SKM-1 (cell line): ENCODE measurements around the gene CAMTA1.

Experiments used
- DNase-seq: peaks from one replicate; lab custom pipeline; 2025; ENCODE audit not compliant: unreplicated experiment; lab: John Stamatoyannopoulos, UW

CAMTA1 gene

DNA sequence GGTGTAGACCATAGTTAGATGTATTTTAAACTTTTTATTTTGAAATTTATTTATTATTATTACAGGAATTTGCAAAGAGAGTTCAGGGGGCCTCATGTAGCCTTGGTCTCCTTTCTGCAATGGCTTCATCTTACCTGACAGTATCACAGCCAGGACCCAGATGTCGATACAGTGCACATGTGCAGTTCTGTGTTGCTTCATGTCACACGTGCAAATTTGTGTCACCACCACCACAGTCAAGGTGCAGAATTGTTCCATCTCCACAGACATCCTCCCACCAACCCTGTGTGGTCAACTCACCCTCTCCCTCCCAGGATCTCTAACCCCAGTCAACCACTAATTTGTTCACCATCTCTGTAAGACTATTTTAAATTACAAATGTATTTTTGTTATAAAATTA lies 184.5 kb downstream of the CAMTA1 start:
- no peak for DNase-seq

DNA sequence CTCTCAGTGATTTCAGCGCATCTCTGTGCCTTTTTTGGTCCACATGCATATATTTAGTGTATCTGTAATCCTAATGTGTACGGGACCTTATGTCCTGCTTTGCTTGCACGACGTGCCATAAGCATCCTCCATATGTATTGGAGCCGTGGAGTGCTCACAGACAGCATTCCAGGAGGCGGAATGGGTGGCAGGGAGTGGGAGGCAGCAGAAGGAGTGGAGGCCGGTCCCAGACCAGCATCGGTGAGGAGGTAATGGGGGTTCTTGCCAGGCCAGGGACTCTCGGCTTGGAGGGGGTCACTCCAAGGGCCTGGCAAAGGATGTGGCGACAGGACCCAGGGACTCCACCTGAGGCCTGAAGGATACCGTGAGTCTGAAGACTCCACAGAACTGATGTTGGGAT lies 185.0 kb downstream of the CAMTA1 start:
- no peak for DNase-seq

DNA sequence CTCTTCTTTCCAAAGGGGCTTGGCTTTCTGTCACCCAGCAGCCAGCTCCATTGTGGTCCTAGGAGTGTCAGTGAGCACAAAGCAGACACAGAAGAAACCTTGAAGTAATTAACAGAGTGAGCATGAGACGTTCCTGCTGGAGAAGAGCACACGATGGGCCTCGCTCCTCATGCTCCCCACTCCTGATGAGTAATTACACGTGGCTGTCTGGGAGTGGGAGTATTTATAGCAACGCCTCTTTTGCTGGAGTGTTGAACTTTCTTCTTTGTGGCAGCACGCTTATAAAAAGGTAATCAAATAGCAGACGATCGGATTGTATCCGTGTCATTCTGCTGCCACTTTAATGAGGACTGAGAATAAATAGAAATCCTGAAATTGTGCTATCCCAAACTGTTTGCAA lies 185.8 kb downstream of the CAMTA1 start:
- no peak for DNase-seq

DNA sequence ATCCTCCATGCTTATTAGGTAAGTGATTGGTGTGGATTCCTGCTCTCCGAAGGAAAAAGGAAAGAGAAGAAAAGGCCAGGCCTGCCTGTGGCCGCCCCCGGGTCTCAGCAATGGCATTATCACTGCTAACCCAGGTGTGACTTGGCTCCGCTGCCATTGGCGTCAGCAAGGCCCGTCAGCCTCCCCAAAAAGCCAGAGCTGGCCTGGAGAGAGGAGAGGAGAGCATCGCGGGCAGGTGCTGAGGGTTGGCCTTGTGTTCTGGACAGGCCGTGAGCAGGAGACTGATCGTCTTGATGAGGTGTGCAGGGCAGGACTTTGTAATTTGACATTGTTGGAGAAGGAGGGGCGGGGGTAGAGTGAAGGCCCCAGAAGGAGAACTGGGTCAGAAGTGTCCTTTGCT lies 186.4 kb downstream of the CAMTA1 start:
- DNase-seq: no peak

DNA sequence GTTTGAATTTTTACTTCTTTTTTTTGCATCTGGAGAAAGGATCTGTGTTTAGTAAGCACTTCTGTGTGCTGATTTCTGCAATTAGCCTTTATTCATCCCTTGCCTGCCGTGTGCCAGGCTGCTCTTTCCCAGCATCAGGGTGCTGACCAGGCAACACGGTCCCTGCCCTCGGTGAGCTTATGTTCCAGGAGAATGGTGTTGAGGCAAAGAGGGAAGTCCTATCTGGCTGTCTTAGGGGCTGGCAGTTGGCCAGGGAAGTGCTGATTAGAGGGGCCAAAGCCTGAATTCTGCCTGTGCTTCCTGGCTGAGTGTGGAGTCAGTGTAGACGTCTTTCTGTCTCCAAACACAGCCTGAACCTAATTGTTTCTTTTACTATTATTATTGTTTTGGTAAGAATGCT lies 187.1 kb downstream of the CAMTA1 start:
- DNase-seq: no peak

DNA sequence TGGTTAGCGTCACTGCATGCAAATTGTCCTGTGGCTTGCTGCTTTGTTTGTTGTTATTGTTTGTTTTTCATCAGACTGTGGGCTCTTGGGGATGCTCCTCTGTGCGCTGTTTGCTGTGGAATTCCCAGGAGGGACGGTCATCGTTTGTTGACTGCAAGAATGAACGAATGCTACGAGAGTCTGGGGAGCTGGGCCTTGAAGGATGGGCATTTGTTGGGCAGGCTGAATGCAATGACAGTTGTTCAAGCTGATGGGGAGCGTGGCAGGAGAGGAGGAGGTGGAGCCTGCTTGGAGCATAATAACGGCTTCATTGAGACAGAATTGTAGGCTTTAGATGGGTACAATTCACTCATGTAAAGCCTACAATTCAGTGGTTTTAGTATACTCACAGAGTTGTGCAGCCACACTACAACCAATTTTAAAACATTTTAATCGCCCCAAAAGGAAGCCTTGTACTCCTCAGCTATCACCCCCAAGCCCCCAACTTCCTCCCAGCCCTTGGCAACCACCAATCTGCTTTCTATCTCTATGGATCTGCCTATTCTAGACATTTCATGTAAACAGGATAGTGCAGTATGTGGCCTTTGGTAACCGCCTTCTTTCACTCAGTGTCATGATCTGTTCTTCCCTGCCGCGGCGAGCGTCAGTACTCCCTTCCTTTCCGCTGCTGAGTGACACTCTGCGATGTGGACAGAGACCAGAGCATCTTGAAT lies 190.2 kb downstream of the CAMTA1 start:
- DNase-seq: no peak

DNA sequence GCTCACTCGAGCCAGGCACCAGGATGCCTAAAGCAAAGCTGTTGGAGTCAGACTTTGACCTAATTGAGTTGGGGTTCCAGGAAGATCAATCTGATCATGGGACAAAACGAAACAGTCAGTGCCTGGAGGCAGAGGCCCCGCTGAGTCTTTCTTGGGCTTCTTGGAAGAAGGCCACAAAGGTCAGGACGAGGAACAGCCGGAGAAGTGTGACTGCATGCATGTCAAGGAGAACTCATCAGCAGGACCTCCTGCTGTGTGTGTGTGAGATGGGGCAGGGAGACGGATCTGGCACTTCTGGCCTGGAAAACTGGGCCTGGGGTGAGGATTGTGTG lies 190.8 kb downstream of the CAMTA1 start:
- no peak for DNase-seq

DNA sequence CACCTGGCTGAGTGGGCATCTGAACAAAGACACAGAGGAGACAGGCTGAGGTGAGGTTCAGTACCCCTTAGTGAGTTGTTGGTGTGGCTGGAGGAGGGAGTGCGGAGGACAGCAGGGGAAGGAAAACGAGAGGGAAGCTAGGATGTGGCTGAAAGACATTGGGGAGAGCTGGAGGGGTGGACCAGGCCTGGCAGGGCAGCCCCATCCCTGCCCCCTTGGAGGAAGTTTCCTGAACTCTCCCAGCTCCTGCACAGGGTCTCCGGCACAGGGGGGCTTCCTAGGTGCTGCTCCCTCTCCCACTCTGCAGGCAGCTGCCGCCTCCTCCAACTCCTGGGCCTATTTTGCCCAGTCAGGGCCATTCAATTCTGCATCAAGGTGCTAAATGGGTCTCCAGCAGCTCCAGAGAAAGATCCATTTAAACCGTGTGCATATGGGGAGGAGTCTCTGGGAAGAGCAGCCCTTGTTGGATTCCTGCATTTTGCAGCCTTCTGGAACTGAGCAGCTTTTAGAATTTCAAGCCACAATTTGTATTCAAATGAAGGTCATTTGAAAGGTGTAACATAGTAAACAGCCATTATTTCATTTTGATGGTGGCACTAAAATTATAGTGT lies 193.9 kb downstream of the CAMTA1 start:
- DNase-seq: no peak

DNA sequence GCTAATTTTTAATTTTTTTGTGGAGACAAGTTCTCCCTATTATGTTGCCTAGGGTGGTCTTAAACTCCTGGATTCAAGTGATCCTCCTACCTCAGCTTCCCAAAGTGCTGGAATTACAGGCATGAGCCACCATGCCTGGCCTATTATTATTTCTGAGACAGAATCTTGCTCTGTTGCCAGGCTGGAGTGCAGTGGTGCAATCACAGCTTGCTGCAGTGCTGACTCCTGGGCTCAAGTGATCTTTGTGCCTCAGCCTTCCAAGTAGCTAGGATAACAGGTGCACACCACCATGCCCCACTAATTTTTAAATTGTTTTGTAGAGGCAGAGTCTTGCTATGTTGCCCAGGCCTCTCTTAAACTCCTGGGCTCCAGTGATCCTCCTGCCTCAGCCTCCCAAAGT lies 196.3 kb downstream of the CAMTA1 start:
- no peak for DNase-seq

DNA sequence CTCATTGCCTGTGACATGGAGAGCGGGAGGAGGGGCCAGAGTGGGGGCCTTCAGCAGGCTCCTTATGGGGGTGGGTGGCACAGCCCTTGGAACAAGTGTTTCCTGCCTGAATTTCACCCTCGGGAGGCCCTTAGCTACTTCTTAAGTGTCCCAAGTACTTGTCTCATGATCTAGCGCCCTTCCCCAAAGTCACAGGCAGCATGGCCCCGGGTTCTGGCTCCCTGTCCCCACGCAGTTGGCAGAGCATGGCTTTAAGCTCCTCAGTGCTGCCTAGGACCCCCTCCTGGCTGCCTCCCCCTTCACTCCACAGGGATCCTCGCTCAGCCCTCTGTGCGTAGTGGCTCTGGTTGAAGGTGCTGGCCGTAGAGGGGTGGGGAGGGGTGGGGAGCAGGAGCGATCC lies 197.2 kb downstream of the CAMTA1 start:
- no peak for DNase-seq

DNA sequence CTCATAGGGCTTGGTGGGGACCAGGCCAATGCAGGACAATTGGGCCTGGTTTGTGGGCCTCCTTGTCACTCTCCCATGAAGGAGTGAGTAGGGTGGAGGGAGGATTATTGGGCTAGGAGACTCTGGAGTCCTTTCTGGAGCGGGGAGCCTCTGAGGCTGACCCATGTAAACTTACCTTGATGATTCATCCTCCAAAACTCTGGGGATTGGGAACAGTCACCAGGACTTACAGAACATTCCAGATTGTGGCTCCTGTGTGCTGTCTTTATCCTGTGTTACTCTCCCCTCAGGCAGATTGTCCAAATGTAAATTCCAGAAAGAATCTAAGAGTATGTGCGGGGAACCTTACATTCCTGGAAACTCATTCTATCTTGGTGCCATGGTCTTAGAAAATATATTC lies 197.6 kb downstream of the CAMTA1 start:
- DNase-seq: no peak

DNA sequence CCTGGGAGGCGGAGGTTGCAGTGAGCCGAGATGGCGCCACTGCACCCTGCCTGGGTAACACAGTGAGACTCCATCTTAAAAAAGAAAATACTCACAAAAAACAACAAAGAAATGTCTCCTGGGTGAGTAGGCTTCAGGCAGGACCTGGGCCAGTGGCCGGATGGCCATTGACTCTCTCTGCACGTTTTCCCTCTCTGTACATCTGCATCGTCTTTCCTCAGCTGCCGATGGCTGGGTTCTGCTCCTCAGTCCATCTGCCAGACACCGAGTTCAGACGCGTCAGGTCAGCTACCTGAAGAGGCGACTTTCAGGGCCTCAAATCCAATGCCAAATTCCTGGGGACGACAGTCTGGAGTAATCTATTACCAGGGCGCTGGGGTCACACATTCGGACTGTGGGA lies 199.3 kb downstream of the CAMTA1 start:
- DNase-seq: no peak

DNA sequence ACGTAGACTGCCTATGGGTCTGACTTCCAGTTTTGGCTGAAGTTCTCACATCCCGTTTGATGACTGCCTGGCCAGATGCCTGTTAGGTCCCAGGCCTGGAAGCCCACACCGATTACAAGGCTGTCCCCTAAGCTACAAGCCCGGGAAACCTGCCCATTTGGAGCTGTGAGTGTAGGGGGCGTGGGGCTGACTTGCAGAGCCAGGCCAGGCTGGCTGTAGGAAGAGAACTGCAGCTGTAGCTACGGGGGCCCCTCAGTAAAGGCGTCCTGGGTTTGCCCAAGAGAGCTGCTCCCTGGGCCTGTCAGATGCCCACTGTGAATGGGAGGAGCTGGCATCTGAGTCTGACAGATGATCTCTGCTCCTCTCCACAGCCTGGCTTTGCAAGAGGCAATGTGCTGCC lies 199.7 kb downstream of the CAMTA1 start:
- no peak for DNase-seq

DNA sequence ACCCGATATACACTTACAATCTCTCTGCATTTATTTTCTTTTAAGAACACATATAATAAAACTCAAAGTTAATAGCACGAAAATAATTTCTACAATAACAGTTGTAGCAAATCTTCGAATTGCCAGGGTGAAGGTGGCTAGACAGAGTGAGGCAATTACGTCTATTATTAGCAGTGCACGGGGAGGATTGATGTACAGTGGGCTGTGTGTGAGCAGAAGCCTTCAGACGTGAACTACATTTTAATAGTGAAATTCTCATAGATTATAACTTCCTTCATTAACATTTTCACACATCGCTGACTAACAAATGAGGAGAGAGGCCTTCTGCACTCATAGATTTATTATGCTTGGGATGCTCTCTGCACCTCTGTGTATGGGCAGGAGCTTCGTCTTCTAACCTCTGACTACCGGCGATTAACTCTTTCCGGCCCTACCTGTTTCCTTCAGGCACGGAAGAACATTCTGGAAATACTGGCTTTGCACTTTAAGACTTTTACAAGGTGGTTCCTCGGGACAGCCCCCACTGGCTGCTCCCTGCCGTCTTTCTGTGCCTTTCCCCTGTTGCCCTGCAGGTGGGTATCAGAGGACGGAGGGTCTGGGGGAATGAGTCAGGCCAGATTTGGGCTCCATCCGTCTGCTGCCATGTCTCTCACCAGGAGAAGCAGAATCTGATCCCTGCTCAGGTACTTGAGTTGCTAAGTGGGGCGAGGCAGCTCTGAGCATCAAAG lies 200.5 kb downstream of the CAMTA1 start:
- DNase-seq: no peak

DNA sequence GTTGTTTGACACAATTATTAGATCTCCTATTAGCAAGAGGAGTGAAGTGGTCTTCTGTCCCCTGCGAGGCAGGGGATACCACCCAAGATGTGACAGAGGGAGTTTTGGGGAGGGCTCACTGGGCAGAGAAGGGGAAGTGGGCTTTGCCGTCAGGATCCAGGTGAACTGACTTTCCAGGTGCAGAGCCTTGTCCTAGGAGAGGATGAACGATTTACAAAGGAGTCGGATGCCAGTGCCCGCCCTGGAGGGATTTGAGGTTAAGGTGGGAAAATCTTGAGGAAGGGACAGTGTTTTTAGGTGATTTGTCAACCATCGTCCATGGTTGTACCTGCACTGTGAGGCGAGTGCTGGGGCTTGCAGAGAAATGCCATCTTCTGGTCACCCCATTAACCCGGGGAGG lies 201.0 kb downstream of the CAMTA1 start:
- no peak for DNase-seq

DNA sequence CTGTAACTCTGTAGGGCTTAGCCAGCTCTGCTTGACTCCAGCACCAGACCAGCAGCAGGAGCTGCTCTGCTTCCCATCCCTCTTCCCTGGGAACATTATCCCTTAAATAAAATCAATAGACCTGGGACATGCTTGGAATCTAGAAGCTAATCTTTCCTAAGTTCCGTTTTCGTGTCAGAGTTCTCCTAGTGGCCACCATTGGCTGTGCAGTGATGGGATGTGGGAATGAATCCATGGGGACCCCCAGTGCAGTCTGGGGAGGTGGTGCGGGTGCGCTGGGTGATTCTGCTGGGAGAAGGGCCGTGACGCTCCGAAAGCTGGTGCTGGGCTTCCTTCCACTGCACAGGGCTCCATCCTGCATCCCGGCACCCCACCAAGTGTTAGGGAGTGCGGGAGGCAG lies 202.7 kb downstream of the CAMTA1 start:
- no peak for DNase-seq

DNA sequence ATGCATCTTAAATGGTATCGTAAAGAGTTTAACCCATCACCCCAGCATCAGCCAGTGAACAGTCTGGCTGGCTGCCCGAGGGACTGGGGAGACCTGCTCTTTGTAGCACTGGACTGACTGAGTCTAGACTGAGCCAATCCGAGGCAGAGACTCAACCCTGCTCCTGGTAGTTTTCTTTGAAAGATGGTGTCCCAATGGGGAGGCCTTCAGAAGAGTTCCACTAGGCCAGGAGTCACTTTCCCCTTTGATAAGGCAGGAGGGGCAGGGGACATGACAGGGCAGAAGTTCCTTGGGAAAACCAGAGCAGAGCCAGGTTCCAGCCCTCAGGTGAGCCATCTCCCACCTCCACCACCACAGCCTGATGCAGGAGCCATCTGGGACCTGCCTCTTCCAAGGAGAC lies 203.5 kb downstream of the CAMTA1 start:
- no peak for DNase-seq

DNA sequence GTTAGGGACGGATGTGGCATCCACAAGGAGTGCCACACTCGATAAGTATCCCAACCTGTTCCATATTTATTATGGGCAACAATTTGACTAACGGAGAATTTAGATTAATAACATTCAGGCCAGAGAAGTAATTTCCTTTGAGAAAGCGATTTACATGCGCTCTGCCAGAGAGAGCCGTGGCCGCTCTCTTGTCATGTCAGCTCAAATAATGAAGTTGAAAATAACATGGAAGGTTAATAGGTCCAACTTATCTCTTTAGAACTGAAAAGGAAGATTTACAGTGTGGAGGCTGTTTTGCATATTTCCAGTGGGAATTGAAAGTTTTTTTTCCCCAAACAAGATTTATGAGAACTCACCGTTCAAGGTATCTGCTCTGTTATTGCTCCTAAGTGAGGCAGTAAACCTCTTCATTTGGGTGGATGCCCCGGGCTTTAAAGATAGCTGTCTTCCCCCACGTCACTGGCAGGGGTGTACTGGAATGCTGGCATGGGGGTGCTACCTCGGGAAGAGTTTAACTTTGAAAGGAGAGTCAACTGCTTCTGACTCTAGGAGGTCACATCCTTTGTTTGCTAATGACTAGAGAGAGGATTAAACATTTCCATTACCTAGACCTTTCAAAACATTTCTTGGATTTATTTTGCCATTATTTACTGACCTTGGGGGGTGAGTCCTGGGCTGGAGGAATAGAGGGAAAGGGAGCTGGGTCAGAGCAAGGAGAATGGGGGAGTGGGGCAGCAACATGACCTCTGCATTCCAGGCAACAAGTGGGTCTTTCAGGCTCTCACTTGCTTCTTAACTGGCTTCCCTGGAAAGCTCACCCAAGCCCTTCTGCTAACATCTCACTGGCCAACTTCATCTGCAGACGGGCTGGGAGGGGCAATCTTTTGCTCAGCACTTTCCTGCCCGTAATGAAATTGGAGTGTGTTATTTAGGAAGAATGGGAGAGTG lies 204.2 kb downstream of the CAMTA1 start:
- no peak for DNase-seq

DNA sequence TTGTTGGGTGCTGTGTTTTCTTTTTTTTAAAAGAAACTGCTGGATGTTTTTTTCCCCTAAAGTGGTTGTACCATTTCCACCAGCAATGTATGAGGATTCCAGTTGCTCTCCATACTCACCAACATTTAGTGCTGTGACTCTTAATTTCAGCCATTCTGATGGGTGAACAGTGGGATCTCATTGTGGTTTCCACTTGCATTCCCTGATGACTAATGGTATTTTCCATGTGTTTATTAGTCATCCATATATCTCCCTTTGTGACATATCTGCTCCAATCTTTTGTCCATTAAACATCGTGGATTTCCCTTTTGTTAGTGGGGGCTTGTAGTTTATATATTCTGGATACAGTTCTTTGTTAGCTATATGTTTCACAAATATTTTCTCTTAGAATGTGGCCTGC lies 206.0 kb downstream of the CAMTA1 start:
- no peak for DNase-seq

DNA sequence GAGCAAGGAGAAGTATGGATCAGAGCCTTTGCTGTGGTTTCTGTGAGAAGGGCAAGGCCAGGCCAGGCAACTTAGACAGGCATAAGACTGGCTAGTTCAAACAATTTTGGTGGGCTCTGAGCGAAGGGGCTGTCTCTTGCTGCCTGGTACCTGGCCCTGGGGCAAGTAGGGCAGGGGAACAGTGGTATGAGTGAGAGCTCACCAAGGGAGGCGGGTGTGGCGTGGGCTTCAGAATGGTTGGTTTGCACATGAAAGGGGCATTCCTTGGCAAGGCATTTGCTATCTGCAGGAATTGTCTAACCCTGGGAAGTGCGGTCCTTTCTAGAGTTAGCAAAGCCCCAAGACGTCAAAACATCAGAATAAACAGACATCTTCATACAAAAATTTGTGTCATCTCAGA lies 210.5 kb downstream of the CAMTA1 start:
- DNase-seq: no peak

DNA sequence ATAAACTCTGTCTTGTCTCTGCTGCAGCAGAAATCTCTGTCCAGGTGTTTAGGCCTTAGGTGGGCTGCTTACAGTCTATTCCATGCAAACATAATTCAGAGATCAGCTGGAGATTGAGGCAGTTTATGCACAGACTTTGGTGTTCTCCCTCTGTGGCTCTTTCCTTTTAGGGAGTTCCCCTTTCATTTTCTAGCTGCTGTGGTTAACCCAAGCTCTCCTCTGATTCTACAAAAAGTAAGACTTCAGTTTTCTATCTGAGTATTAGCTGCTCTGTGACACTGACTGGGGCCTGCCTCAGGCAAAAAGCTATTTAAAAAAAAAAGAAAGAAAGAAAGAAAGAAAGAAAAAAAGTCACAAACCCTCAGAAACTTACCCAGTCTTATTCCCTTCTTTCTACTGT lies 211.1 kb downstream of the CAMTA1 start:
- DNase-seq: no peak

DNA sequence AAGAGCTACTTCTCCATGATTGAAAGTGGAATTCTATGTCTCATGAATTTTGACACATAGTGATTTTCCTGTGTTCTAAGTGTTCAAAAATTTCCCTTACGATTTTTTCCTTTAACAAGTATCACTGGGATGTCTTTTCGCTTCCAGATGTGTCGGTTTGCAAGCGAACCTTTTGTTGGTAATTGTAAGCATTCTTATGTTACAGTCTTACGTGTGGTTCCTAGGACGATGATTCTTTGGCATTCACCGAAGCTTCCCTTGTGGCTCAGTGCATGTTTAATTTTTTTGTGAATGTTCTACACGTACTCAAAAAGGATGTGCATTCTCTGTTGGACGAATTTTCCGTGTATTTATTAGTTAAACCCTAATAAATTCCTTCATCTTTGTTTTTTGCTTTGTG lies 211.6 kb downstream of the CAMTA1 start:
- DNase-seq: no peak
